Psoas muscle (tissue), 8 donors: ENCODE measurements around the gene TOP3A. TPM values are rescaled to one million over a fixed set of nuclear protein-coding genes. Genes with fewer than 3 reads are reported as not detected.
A peak's percentile ranks its signal among the peaks of the same experiment; 100 is the strongest.

Experiments used
- ATAC-seq, 4 donors: fragments of 200-7000 bp; cut with Tn5 transposase; one replicate each; pipeline ENCODE4 v1.9.1; 2020; ENCODE audit warnings: moderate library complexity in 3 of 4, mild to moderate bottlenecking in 2 of 4
- DNase-seq, 2 donors: peaks; one replicate each; pipeline ENCODE4 v3.0.0-alpha.2; 2020
- H3K27ac ChIP-seq: fragments of 200-600 bp; one replicate; pipeline ENCODE4 v1.8.0; 2022
- H3K27me3 ChIP-seq, 3 donors: fragments of 200-600 bp in 1 of 3; one replicate each; pipeline versions ENCODE4 v1.6.1 to v1.8.0; 2013 to 2022; ENCODE audit warnings: low read length in 2 of 3, mild to moderate bottlenecking in 2 of 3, moderate library complexity in 1 of 3; ENCODE audit not compliant: insufficient read depth in 3 of 3
- H3K36me3 ChIP-seq, 2 donors: fragments of 200-600 bp in 1 of 2; one replicate each; pipeline versions ENCODE4 v1.6.1 to v1.8.0; 2013 to 2022; ENCODE audit warnings: low read depth in 1 of 2, mild to moderate bottlenecking in 1 of 2, moderate library complexity in 1 of 2; ENCODE audit not compliant: insufficient read depth in 1 of 2
- H3K4me1 ChIP-seq: fragments of 200-600 bp; one replicate; pipeline ENCODE4 v1.8.0; 2022
- H3K4me3 ChIP-seq: fragments of 200-600 bp; one replicate; pipeline ENCODE4 v1.8.0; 2022; ENCODE audit warnings: mild to moderate bottlenecking
- H3K9me3 ChIP-seq: fragments of 200-600 bp; one replicate; pipeline ENCODE4 v1.8.0; 2022
- CTCF ChIP-seq: fragments of 200-600 bp; IDR thresholded peaks from one replicate; pipeline ENCODE4 v1.8.0; 2022; ENCODE audit warnings: antibody characterized with exemption
- WGBS, 3 donors: extraction: QIAGEN DNeasy Blood & Tissue Kit; methylation state at CpG; one replicate each; pipeline versions ENCODE4 v1.1.6 to v1.1.7; 2013; 5-methylcytosine and 5-hydroxymethylcytosine counted together
- intact Hi-C, 2 donors: fragments of 100-400 bp; cut with DNase I; formaldehyde crosslinking; loops; one replicate each; pipeline versions ENCODE4 v1.11.0 to v1.14.2; 2022
- polyA plus RNA-seq, 3 donors: library from polyadenylated mRNA; stranded (reverse); fragments of 200-250 nt; gene quantifications; one replicate each; pipeline ENCODE4 v1.2.3, GENCODE V29; 2013
- total RNA-seq, 4 donors: library from RNA; stranded (reverse); fragmentation: NEBNext Ultra II Directional in 2 of 4; extraction: Animal tissue kit (Norgen Biotek cat#: 25700) in 2 of 4; gene quantifications; one replicate each; pipeline versions ENCODE4 v1.2.1 to v1.2.4, GENCODE V29; 2021 to 2023
- donor health status: healthy with polysubstance abuse.
- donor health status: DM: no; HTN: no; CAD: no; lungs with moderate emphysema.
- donor health status: Bipolar disorder and iron deficiency.
- donor health status: healthy.
- donor health status: DM: yes; HTN: yes; CAD: no.
- donor health status: DM: no; HTN: no; CAD: no.
- donor health status: DM: no; HTN: no; CAD: no.
- donor health status: DM: yes; HTN: yes; CAD: no.

TOP3A gene
- total and polyA plus RNA-seq, 7 donors, result 8.8 to 24.3 (median 13.6) TPM

GRCh38 chr17:18248811-18249210 lies 66.0 kb downstream of the TOP3A start:
- H3K36me3 ChIP-seq, result peaks cover 12 to 99% of the 10 kb centered on the region in 2 donors
- 74 to 84% (median 81%) methylated on average over 7 of the region's 7 CpGs for WGBS, 3 donors
- H3K4me1 ChIP-seq, result peaks cover 3% of the 10 kb centered on the region
- intact Hi-C loops, result no loop called here
- H3K4me3 ChIP-seq, result no peak overlapping the region
- TF ChIP-seq CTCF, result no peak
- DNase-seq (no peak), ATAC-seq (peak in 1 of 4 donors; percentile 1)
- H3K27ac ChIP-seq, result peak overlapping the region; percentile 61
- H3K27me3 ChIP-seq, result no peaks in the 10 kb centered on the region
- no peaks in the 10 kb centered on the region for H3K9me3 ChIP-seq

GRCh38 chr17:18248300-18248731 lies 66.5 kb downstream of the TOP3A start:
- Histone ChIP-seq H3K4me3 (no peak overlapping the region), H3K4me1 (peaks cover 3% of the 10 kb centered on the region), H3K9me3 (no peaks in the 10 kb centered on the region), H3K27ac (peak overlapping the region; percentile 61), H3K36me3 (peaks cover 12 to 99% of the 10 kb centered on the region in 2 donors), H3K27me3 (no peaks in the 10 kb centered on the region)
- 26 to 29% (median 28%) methylated on average over 9 of the region's 9 CpGs for WGBS, 3 donors
- peak; percentile 55 to 79 for DNase-seq
- intact Hi-C loops, result no loop called here
- ATAC-seq, result peak; percentile 59 to 76 (median 66)
- TF ChIP-seq CTCF, result peak; percentile 54

- peaks cover 12 to 95% of the 10 kb centered on the region in 2 donors for H3K36me3 ChIP-seq
- intact Hi-C loops, result no loop called here
- H3K4me1 ChIP-seq, result peaks cover 3% of the 10 kb centered on the region
- peak overlapping the region; percentile 61 for H3K27ac ChIP-seq
- DNase-seq (peak; percentile 53 to 82), ATAC-seq (peak; percentile 5 to 54 (median 42))
- H3K9me3 ChIP-seq, result no peaks in the 10 kb centered on the region
- 36 to 61% (median 41%) methylated on average over 23 to 30 of the region's 30 CpGs for WGBS, 3 donors
- TF ChIP-seq CTCF, result no peak
- no peaks in the 10 kb centered on the region for H3K27me3 ChIP-seq
- no peak overlapping the region for H3K4me3 ChIP-seq
Observed at GRCh38 chr17:18247613-18248001, 67.2 kb downstream of the TOP3A start.

- Histone ChIP-seq H3K4me3 (no peak overlapping the region), H3K4me1 (peaks cover 3% of the 10 kb centered on the region), H3K27me3 (no peaks in the 10 kb centered on the region), H3K36me3 (peaks cover 12 to 94% of the 10 kb centered on the region in 2 donors), H3K9me3 (no peaks in the 10 kb centered on the region), H3K27ac (no peak overlapping the region)
- DNase-seq (peak; percentile 57 to 79), ATAC-seq (peak; percentile 19 to 42 (median 32))
- 53 to 62% (median 61%) methylated on average over 22 to 46 of the region's 46 CpGs for WGBS, 3 donors
- TF ChIP-seq CTCF, result no peak
- intact Hi-C loops, result no loop called here
Observed at GRCh38 chr17:18246880-18247612, 67.7 kb downstream of the TOP3A start.
